SKM-1 treated with dmso at 0.1 percent for 144 hours (cell line): Measurements from ENCODE around the gene TNS2.
"Not testable (repeated sequence)": the region's sequence is repeated elsewhere in the genome, so short reads cannot be mapped to it uniquely, and the experiment has no call there.

Experiments
- DNase-seq: peaks from one replicate; lab custom pipeline; 2025; ENCODE audit not compliant: unreplicated experiment; lab: John Stamatoyannopoulos, UW

The TNS2 gene

DNA sequence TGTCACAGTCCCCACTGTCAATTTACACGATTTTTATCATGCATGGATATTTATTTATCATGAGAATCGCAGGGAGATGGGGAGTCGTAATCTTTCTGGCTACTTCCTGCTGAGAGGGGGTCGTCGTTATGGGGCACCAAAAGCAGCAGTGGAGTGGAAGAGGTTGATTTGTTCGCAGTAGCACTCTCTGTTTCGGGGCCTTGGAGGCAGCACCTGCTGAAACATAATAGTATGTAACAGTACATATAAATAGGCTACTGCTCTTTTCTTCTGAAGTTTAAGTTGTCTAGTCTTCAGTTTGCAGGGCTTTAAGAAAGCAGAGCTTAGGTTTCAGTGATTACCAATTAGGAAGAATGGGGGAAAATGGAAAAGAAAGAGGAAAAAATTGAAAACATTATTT is 57.3 kb downstream of the TNS2 start:
- no peak for DNase-seq

DNA sequence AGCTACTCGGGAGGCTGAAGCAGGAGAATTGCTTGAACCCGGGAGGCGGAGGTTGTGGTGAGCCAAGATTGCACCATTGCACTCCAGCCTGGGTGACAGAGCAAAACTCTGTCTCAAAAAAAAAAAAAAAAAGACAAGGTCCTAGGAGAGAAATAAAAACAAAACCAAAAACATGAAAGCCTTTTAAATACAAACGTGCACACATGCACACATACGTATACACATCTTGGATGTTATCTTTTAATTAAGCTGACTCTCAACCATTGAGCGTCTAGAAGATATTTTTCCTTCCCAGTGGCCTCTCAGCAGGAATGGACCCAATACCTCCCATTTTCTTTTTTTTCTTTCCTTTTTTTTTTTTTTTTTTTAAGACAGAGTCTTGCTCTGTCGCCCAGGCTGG is 62.6 kb downstream of the TNS2 start:
- not testable (repeated sequence) for DNase-seq

DNA sequence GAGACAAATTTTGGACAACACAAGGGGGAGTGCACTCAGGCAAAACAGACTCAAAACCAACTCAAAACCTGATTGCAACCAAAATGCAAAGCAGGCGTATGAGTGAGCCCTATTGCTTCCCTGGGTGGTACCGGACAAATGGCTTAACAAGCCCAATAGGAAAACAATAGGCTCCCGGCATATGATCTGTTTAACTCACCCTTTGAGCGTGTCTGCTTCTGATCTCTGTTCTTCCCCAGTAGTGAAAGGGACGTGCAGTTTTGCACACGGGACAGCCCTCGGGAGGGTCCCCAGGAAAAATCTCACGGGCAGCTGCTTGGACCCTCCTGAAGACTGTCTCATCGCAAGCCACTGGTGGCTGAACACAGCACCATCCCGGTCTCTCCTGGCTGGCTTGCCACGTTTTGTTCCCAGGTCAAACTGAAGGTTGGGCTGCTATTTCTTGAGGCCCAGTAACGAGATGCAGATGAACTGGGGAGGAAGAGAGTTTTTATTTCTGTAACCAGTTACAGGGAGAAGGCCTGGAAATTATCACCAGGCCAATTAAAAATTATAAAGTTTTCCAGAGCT is 63.4 kb downstream of the TNS2 start:
- DNase-seq: no peak

DNA sequence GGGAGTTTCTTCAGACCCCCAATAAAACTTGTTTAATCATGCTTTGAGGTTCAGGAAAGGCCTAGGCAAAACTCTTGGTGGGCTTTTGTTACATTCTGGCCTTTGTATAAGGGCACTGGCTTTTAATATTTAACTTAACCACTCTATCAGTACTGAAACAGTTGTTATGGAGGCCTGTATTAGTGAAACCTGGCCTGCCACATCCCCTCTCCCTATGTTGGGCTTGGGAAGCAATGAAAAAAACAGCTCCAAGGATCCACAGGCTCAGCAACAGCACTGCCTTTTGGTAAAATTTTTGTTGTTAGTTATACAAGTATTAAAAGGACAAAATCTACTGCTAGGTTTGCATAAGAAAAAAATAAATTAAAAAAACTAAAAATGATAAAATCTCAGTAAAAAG is 64.1 kb downstream of the TNS2 start:
- no peak for DNase-seq
